ENCODE measurements around the gene AUTS2.

DNA sequence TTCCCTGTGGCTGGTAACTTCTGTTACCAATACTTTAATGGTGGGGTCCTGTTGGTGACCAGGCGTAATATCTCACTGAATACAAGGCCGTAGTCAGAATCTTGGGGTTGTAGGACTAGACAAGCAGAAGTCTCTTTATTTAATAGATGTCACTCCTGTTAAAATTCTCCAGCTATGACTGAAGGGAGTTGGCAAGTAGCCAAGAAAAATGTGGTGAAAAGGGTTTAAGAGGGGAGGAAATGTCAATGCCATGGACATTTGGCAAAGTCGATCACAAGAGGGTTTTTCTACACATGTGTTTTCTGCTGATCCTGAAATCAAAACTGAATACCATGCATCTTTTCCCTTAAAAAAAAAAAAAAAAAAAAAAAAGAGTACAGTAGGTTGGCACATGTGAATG, 533.5 kb downstream of the AUTS2 start:
- TF ChIP-seq POLR2AphosphoS5 (IDR thresholded peaks at IDR 0.05; ENCODE audit: low read depth, low read length) (no peak), TCF7L2 (IDR thresholded peaks at IDR 0.05; ENCODE audit: low read depth, low read length) (no peak)
- TF ChIP-seq, protein P1, sequence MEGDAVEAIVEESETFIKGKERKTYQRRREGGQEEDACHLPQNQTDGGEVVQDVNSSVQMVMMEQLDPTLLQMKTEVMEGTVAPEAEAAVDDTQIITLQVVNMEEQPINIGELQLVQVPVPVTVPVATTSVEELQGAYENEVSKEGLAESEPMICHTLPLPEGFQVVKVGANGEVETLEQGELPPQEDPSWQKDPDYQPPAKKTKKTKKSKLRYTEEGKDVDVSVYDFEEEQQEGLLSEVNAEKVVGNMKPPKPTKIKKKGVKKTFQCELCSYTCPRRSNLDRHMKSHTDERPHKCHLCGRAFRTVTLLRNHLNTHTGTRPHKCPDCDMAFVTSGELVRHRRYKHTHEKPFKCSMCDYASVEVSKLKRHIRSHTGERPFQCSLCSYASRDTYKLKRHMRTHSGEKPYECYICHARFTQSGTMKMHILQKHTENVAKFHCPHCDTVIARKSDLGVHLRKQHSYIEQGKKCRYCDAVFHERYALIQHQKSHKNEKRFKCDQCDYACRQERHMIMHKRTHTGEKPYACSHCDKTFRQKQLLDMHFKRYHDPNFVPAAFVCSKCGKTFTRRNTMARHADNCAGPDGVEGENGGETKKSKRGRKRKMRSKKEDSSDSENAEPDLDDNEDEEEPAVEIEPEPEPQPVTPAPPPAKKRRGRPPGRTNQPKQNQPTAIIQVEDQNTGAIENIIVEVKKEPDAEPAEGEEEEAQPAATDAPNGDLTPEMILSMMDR (IDR thresholded peaks at IDR 0.05) = no peak

Measured in Panc1 (cell line).